Mesenchymal stem cell (in vitro differentiated cells and primary cell): Measurements from ENCODE around the gene CRABP2.
A peak's percentile ranks its signal among the peaks of the same experiment; 100 is the strongest.

Source experiments
- DNase-seq: peaks from one replicate; pipeline ENCODE4 v3.0.0-alpha.2; 2013
- H2AFZ ChIP-seq: one replicate; pipeline ENCODE4 v1.6.1; 2013; ENCODE audit warnings: low read depth, mild to moderate bottlenecking, control low read depth, inconsistent platforms, low read length, moderate library complexity
- H2AK5ac ChIP-seq: 2 replicates; pipeline ENCODE4 v1.6.1; 2013; ENCODE audit warnings: low read length, moderate library complexity, mild to moderate bottlenecking, inconsistent platforms; ENCODE audit not compliant: severe bottlenecking
- H2BK120ac ChIP-seq: one replicate; pipeline ENCODE4 v1.6.1; 2013; ENCODE audit warnings: low read depth, mild to moderate bottlenecking, inconsistent platforms, low read length, moderate library complexity
- H2BK12ac ChIP-seq, 2 experiments: one replicate each; pipeline ENCODE4 v1.6.1; 2013; ENCODE audit warnings: inconsistent platforms in 2 of 2, low read length in 2 of 2, mild to moderate bottlenecking in 2 of 2, moderate library complexity in 2 of 2, control low read depth in 1 of 2
- H2BK15ac ChIP-seq: one replicate; pipeline ENCODE4 v1.6.1; 2013; ENCODE audit warnings: mild to moderate bottlenecking, low read depth, inconsistent platforms; ENCODE audit not compliant: poor library complexity, severe bottlenecking
- H2BK5ac ChIP-seq: 2 replicates; pipeline ENCODE4 v1.6.1; 2013; ENCODE audit warnings: low read depth, mild to moderate bottlenecking, low read length, control low read depth, inconsistent platforms; ENCODE audit not compliant: poor library complexity, severe bottlenecking
- H3K14ac ChIP-seq, 2 experiments: one replicate each; pipeline ENCODE4 v1.6.1; 2013; ENCODE audit warnings: inconsistent platforms in 2 of 2, low read length in 2 of 2, control low read depth in 1 of 2, mild to moderate bottlenecking in 1 of 2, moderate library complexity in 1 of 2
- H3K18ac ChIP-seq, 2 experiments: one replicate each; pipeline ENCODE4 v1.6.1; 2013; ENCODE audit warnings: inconsistent platforms in 2 of 2, low read length in 2 of 2, control low read depth in 1 of 2, low read depth in 1 of 2, mild to moderate bottlenecking in 1 of 2
- H3K23ac ChIP-seq, 2 experiments: one replicate each; pipeline ENCODE4 v1.6.1; 2013; ENCODE audit warnings: inconsistent platforms in 2 of 2, low read length in 2 of 2, mild to moderate bottlenecking in 2 of 2, moderate library complexity in 2 of 2, control low read depth in 1 of 2
- H3K27ac ChIP-seq: 2 replicates; pipeline ENCODE4 v1.5.1; 2013; ENCODE audit warnings: mild to moderate bottlenecking, moderate library complexity, low read length, control low read depth, inconsistent platforms; ENCODE audit not compliant: poor library complexity, severe bottlenecking
- H3K27me3 ChIP-seq, 2 experiments: 2 replicates each; pipeline versions ENCODE4 v1.6.1 to v1.7.0; 2013; ENCODE audit warnings: low read length in 2 of 2, mild to moderate bottlenecking in 2 of 2, moderate library complexity in 2 of 2, control low read depth in 1 of 2, inconsistent platforms in 1 of 2; ENCODE audit not compliant: control insufficient read depth in 1 of 2, insufficient read depth in 1 of 2
- H3K36me3 ChIP-seq, 2 experiments: 2 replicates each; pipeline versions ENCODE4 v1.6.1 to v1.7.0; 2013; ENCODE audit warnings: low read length in 2 of 2, control low read depth in 1 of 2, inconsistent platforms in 1 of 2, low read depth in 1 of 2, mild to moderate bottlenecking in 1 of 2; ENCODE audit not compliant: insufficient read depth in 2 of 2, control insufficient read depth in 1 of 2
- H3K4ac ChIP-seq, 2 experiments: one replicate each; pipeline ENCODE4 v1.6.1; 2013; ENCODE audit warnings: inconsistent platforms in 2 of 2, low read length in 2 of 2, mild to moderate bottlenecking in 2 of 2, moderate library complexity in 2 of 2, control low read depth in 1 of 2, low read depth in 1 of 2
- H3K4me1 ChIP-seq: 2 replicates; pipeline ENCODE4 v1.6.1; 2013; ENCODE audit warnings: low read depth, low read length, control low read depth; ENCODE audit not compliant: control insufficient read depth, insufficient read depth
- H3K4me2 ChIP-seq: 2 replicates; pipeline ENCODE4 v1.6.1; 2013; ENCODE audit warnings: low read length, mild to moderate bottlenecking, inconsistent platforms; ENCODE audit not compliant: poor library complexity, severe bottlenecking
- H3K4me3 ChIP-seq, 2 experiments: 2 replicates each; pipeline versions ENCODE4 v1.5.1 to v1.7.0; 2013; ENCODE audit warnings: low read length in 2 of 2, mild to moderate bottlenecking in 2 of 2, control low read depth in 1 of 2, low read depth in 1 of 2; ENCODE audit not compliant: insufficient read depth in 1 of 2
- H3K79me1 ChIP-seq: replicated peaks from 2 replicates; pipeline ENCODE4 v1.6.1; 2013; ENCODE audit warnings: mild to moderate bottlenecking, control low read depth, low read length, inconsistent platforms; ENCODE audit not compliant: poor library complexity, severe bottlenecking
- H3K9ac ChIP-seq: 2 replicates; pipeline ENCODE4 v1.7.0; 2013; ENCODE audit warnings: mild to moderate bottlenecking, low read length, moderate library complexity
- H3K9me3 ChIP-seq: 2 replicates; pipeline ENCODE4 v1.7.0; 2013; ENCODE audit warnings: mild to moderate bottlenecking, low read length; ENCODE audit not compliant: control insufficient read depth
- H4K8ac ChIP-seq: one replicate; pipeline ENCODE4 v1.6.1; 2013; ENCODE audit warnings: inconsistent platforms, mild to moderate bottlenecking, low read length, moderate library complexity
- H4K91ac ChIP-seq: one replicate; pipeline ENCODE4 v1.6.1; 2013; ENCODE audit warnings: mild to moderate bottlenecking, low read length, inconsistent platforms
- WGBS: methylation state at CpG from one replicate; pipeline ENCODE4 v1.1.7; 2013; ENCODE audit warnings: mixed read lengths; 5-methylcytosine and 5-hydroxymethylcytosine counted together

CRABP2 gene

DNA sequence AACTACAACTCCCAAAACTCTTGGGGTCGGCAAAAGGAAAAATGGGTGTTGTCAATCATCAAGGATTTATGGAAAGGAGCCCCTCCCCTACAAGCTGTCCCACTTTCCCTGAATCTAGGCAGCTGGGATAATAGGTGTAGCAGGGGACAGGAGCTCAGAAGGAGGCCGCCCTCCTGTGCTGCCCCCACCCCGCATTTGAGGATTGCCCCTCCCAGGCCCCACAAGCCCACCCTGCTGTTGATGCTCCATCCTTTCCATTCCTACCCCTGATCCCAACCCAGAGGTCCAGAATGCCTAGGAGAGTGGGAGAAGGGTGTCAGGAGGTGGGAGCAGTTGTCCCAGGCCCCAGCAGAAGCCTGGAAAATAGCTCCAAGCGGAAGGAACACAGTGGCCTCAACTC is 37.4 kb upstream of the CRABP2 start:
- Histone ChIP-seq H4K91ac (no peak overlapping the region), H3K9me3 (no peaks in the 10 kb centered on the region), H2BK12ac (no peak overlapping the region), H3K23ac (no peak overlapping the region), H3K4ac (no peak overlapping the region), H3K36me3 (peaks cover 39 to 52% of the 10 kb centered on the region in 2 experiments), H2BK5ac (no peak overlapping the region), H3K27ac (no peak overlapping the region), H2BK15ac (no peak overlapping the region), H4K8ac (no peak overlapping the region), H2BK120ac (no peak overlapping the region), H3K4me1 (peaks cover 24% of the 10 kb centered on the region), H3K4me3 (no peak overlapping the region), H2AFZ (no peak overlapping the region), H3K79me1 (peaks cover 17% of the 10 kb centered on the region), H3K9ac (no peak overlapping the region), H3K27me3 (no peaks in the 10 kb centered on the region), H3K14ac (no peak overlapping the region), H2AK5ac (no peak overlapping the region), H3K4me2 (no peak overlapping the region), H3K18ac (no peak overlapping the region)
- no peak for DNase-seq
- 100% methylated on average over 2 of the region's 4 CpGs for WGBS

GRCh38 chr1:156742017-156742416 is 36.6 kb upstream of the CRABP2 start:
- 100% methylated on average over 2 of the region's 3 CpGs for WGBS
- DNase-seq = no peak
- Histone ChIP-seq H2BK120ac (no peak overlapping the region), H4K8ac (no peak overlapping the region), H3K4me2 (no peak overlapping the region), H2AFZ (no peak overlapping the region), H3K9me3 (no peaks in the 10 kb centered on the region), H2AK5ac (peak overlapping the region; percentile 32), H3K36me3 (peaks cover 47 to 60% of the 10 kb centered on the region in 2 experiments), H2BK12ac (no peak overlapping the region), H4K91ac (no peak overlapping the region), H3K23ac (no peak overlapping the region), H3K79me1 (peaks cover 18% of the 10 kb centered on the region), H2BK15ac (no peak overlapping the region), H3K27me3 (no peaks in the 10 kb centered on the region), H3K14ac (no peak overlapping the region), H3K9ac (peak overlapping the region; percentile 74), H3K4me3 (no peak overlapping the region), H3K18ac (no peak overlapping the region), H2BK5ac (no peak overlapping the region), H3K4ac (no peak overlapping the region), H3K4me1 (peaks cover 20% of the 10 kb centered on the region), H3K27ac (peak overlapping the region; percentile 22)

DNA sequence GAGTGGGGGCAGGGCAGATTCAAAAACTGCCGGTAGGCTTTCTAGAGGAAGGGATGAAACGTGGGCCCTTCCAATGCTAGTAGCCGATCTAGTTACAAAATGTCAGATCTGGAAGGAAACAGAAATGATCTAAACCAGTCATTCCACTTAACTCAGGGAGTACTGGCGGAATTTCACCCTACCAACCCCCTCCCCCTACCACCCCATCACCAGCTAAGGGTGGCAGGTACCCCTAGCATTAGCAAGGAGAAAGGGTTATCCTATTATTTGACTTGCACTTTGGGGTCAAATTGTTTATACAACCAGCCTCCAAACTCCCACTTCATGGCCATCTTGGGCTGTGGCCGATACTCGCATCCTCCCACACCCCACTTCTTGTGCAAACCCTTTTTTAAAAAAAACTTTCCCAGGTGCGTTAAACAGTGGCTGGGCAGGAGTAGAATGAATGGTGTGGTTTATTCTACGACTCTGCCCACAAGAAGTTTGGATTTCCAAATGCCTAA is 36.1 kb upstream of the CRABP2 start:
- peak overlapping the region in 1 of 2 experiments; percentile 52 for H3K4me3 ChIP-seq
- no peak overlapping the region for H2BK5ac ChIP-seq
- H3K9me3 ChIP-seq = no peaks in the 10 kb centered on the region
- no peak overlapping the region for H2BK15ac ChIP-seq
- H4K91ac ChIP-seq = peak overlapping the region; percentile 66
- H3K4me2 ChIP-seq = peak overlapping the region; percentile 31
- H3K23ac ChIP-seq = peak overlapping the region in 1 of 2 experiments; percentile 67
- H3K79me1 ChIP-seq = peaks cover 19% of the 10 kb centered on the region
- H4K8ac ChIP-seq = peak overlapping the region; percentile 91
- peak overlapping the region in 1 of 2 experiments; percentile 16 for H3K18ac ChIP-seq
- H3K36me3 ChIP-seq = peaks cover 52 to 65% of the 10 kb centered on the region in 2 experiments
- H2BK120ac ChIP-seq = no peak overlapping the region
- peaks cover 20% of the 10 kb centered on the region for H3K4me1 ChIP-seq
- peak overlapping the region; percentile 74 for H3K9ac ChIP-seq
- peak overlapping the region; percentile 72 for H3K27ac ChIP-seq
- peak overlapping the region in 1 of 2 experiments; percentile 17 for H2BK12ac ChIP-seq
- DNase-seq = no peak
- H2AK5ac ChIP-seq = peak overlapping the region; percentile 94
- 62% methylated on average over 6 of the region's 8 CpGs for WGBS
- H3K14ac ChIP-seq = no peak overlapping the region
- no peak overlapping the region for H2AFZ ChIP-seq
- H3K4ac ChIP-seq = peak overlapping the region in 1 of 2 experiments; percentile 71
- H3K27me3 ChIP-seq = no peaks in the 10 kb centered on the region

- H3K4me1 ChIP-seq = peaks cover 16% of the 10 kb centered on the region
- peaks cover 58 to 71% of the 10 kb centered on the region in 2 experiments for H3K36me3 ChIP-seq
- peak within 1 kb of the TSS; percentile 91 for H4K8ac ChIP-seq
- no peak within 1 kb of the TSS for H2BK15ac ChIP-seq
- peak within 1 kb of the TSS; percentile 66 for H4K91ac ChIP-seq
- peaks cover 21% of the 10 kb centered on the region for H3K79me1 ChIP-seq
- H3K9ac ChIP-seq = peak within 1 kb of the TSS; percentile 94
- H3K4ac ChIP-seq = peak within 1 kb of the TSS; percentile 7 to 71
- H2BK12ac ChIP-seq = peak within 1 kb of the TSS in 1 of 2 experiments; percentile 17
- H3K4me2 ChIP-seq = peak within 1 kb of the TSS; percentile 74
- no peak within 1 kb of the TSS for H2BK5ac ChIP-seq
- peak within 1 kb of the TSS; percentile 15 for H2AFZ ChIP-seq
- H3K14ac ChIP-seq = peak within 1 kb of the TSS in 1 of 2 experiments; percentile 76
- H3K27ac ChIP-seq = peak within 1 kb of the TSS; percentile 72
- 0% methylated on average over 35 of the region's 38 CpGs for WGBS
- H2AK5ac ChIP-seq = peak within 1 kb of the TSS; percentile 94
- DNase-seq = peak; percentile 100
- peak within 1 kb of the TSS in 1 of 2 experiments; percentile 67 for H3K23ac ChIP-seq
- no peak within 1 kb of the TSS for H2BK120ac ChIP-seq
- H3K4me3 ChIP-seq = peak within 1 kb of the TSS; percentile 60 to 94
- peak within 1 kb of the TSS; percentile 16 to 61 for H3K18ac ChIP-seq
- H3K27me3 ChIP-seq = no peaks in the 10 kb centered on the region
- no peaks in the 10 kb centered on the region for H3K9me3 ChIP-seq
These were observed 35.5 kb upstream of the CRABP2 start, which contains the start of gene MRPL24 for GRCh38 chr1:156740741-156741480. TSS of gene MRPL24 (minus strand) at chr1:156741088. CDS start at chr1:156738704, 2,384 bp downstream.
